Loucy (cell line): ENCODE measurements around the gene FBXO31.

ENCODE experiments used
- H2AFZ ChIP-seq: fragments of 200-600 bp; sonication (generic); 2 replicates; pipeline ENCODE4 v1.6.0; 2016; ENCODE audit warnings: antibody characterized with exemption, mild to moderate bottlenecking, low read length, moderate library complexity
- H3F3A ChIP-seq: fragments of 200-600 bp; 2 replicates; pipeline ENCODE4 v1.6.0; 2016; ENCODE audit warnings: antibody characterized with exemption, low read depth, mild to moderate bottlenecking
- H3K27me3 ChIP-seq: fragments of 200-600 bp; sonication (generic); 2 replicates; pipeline ENCODE4 v1.6.1; 2014; ENCODE audit warnings: low read length, mild to moderate bottlenecking; ENCODE audit not compliant: insufficient read depth, poor library complexity, severe bottlenecking
- H3K36me3 ChIP-seq: fragments of 200-600 bp; sonication (generic); 2 replicates; pipeline ENCODE4 v1.6.1; 2016; ENCODE audit warnings: low read length; ENCODE audit not compliant: insufficient read depth
- H3K4me1 ChIP-seq: fragments of 200-600 bp; sonication (generic); 2 replicates; pipeline ENCODE4 v1.5.1; 2014; ENCODE audit warnings: low read length, mild to moderate bottlenecking; ENCODE audit not compliant: insufficient read depth, poor library complexity, severe bottlenecking
- H3K4me2 ChIP-seq: fragments of 200-600 bp; sonication (generic); 2 replicates; pipeline ENCODE4 v1.6.0; 2014; ENCODE audit warnings: antibody characterized with exemption, low read length, low read depth, mild to moderate bottlenecking; ENCODE audit not compliant: poor library complexity, severe bottlenecking
- H3K4me3 ChIP-seq: fragments of 200-600 bp; sonication (generic); 2 replicates; pipeline ENCODE4 v1.5.1; 2014; ENCODE audit warnings: low read length, mild to moderate bottlenecking, mixed read lengths; ENCODE audit not compliant: poor library complexity, severe bottlenecking
- H3K79me2 ChIP-seq: fragments of 200-600 bp; sonication (generic); 2 replicates; pipeline ENCODE4 v1.6.1; 2014; ENCODE audit warnings: low read length; ENCODE audit not compliant: insufficient read depth
- H3K9ac ChIP-seq: fragments of 200-600 bp; sonication (generic); 2 replicates; pipeline ENCODE4 v1.6.0; 2014; ENCODE audit warnings: mild to moderate bottlenecking, low read depth, low read length, moderate library complexity; ENCODE audit not compliant: poor library complexity, severe bottlenecking
- H3K9me2 ChIP-seq: fragments of 200-600 bp; sonication (generic); replicated peaks from 2 replicates; pipeline ENCODE4 v1.6.1; 2016; ENCODE audit warnings: low read depth, low read length, mixed read lengths
- H3K9me3 ChIP-seq: fragments of 200-600 bp; sonication (generic); 2 replicates; pipeline ENCODE4 v1.6.1; 2014; ENCODE audit warnings: mild to moderate bottlenecking, antibody characterized with exemption, low read length, low read depth; ENCODE audit not compliant: insufficient read depth
- H4K20me1 ChIP-seq: fragments of 200-600 bp; sonication (generic); 2 replicates; pipeline ENCODE4 v1.6.0; 2014; ENCODE audit warnings: antibody characterized with exemption, low read length, mild to moderate bottlenecking; ENCODE audit not compliant: insufficient read depth, poor library complexity, severe bottlenecking
- EZH2phosphoT487 ChIP-seq: fragments of 200-600 bp; IDR thresholded peaks from 2 replicates; pipeline ENCODE4 v1.6.1; 2018; ENCODE audit warnings: antibody characterized with exemption, mild to moderate bottlenecking, moderate library complexity, borderline replicate concordance
- TF ChIP-seq, protein P1 (sequence below): fragments of 200-600 bp; sonication (generic); conservative IDR thresholded peaks from 2 replicates; pipeline ENCODE4 v1.5.1; 2014; ENCODE audit warnings: mild to moderate bottlenecking, antibody characterized with exemption, low read length

FBXO31 gene

GRCh38 chr16:87374313-87374712, 9.3 kb downstream of the FBXO31 start:
- no peaks in the 10 kb centered on the region for H3F3A ChIP-seq
- peaks cover 6% of the 10 kb centered on the region for H3K4me1 ChIP-seq
- H3K9me3 ChIP-seq = no peaks in the 10 kb centered on the region
- TF ChIP-seq EZH2phosphoT487 = no peak
- TF ChIP-seq, protein P1, sequence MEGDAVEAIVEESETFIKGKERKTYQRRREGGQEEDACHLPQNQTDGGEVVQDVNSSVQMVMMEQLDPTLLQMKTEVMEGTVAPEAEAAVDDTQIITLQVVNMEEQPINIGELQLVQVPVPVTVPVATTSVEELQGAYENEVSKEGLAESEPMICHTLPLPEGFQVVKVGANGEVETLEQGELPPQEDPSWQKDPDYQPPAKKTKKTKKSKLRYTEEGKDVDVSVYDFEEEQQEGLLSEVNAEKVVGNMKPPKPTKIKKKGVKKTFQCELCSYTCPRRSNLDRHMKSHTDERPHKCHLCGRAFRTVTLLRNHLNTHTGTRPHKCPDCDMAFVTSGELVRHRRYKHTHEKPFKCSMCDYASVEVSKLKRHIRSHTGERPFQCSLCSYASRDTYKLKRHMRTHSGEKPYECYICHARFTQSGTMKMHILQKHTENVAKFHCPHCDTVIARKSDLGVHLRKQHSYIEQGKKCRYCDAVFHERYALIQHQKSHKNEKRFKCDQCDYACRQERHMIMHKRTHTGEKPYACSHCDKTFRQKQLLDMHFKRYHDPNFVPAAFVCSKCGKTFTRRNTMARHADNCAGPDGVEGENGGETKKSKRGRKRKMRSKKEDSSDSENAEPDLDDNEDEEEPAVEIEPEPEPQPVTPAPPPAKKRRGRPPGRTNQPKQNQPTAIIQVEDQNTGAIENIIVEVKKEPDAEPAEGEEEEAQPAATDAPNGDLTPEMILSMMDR = no peak
- H3K4me2 ChIP-seq = no peak overlapping the region
- no peak overlapping the region for H3K9ac ChIP-seq
- H2AFZ ChIP-seq = no peak overlapping the region
- peaks cover 70% of the 10 kb centered on the region for H3K79me2 ChIP-seq
- H4K20me1 ChIP-seq = peaks cover 5% of the 10 kb centered on the region
- no peaks in the 10 kb centered on the region for H3K36me3 ChIP-seq
- no peak overlapping the region for H3K4me3 ChIP-seq
- no peaks in the 10 kb centered on the region for H3K27me3 ChIP-seq
- no peaks in the 10 kb centered on the region for H3K9me2 ChIP-seq

DNA sequence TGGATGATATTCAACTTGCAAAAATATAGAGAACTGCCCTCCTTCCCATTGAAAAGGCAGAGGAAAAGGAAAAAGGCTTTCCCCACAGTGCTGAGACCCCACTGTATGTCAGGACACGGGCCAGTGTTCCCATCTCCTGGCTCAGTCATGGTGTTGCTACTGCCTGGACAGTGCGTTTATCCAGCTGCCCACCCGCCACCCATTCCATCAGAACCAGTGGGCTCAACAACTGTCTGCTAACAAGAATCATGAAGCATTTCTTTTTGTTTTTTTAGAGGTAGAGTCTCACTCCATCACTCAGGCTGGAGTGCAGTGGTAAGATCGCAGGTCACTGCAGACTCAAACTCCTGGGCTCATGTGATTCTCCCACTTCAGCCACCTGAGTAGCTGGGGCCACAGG, 11.3 kb downstream of the FBXO31 start:
- no peak overlapping the region for H3K4me3 ChIP-seq
- peaks cover 14% of the 10 kb centered on the region for H3K4me1 ChIP-seq
- no peak overlapping the region for H3K4me2 ChIP-seq
- H3K36me3 ChIP-seq = no peaks in the 10 kb centered on the region
- peaks cover 69% of the 10 kb centered on the region for H3K79me2 ChIP-seq
- TF ChIP-seq, protein P1 = no peak
- TF ChIP-seq EZH2phosphoT487 = no peak
- no peaks in the 10 kb centered on the region for H3K27me3 ChIP-seq
- H3F3A ChIP-seq = no peaks in the 10 kb centered on the region
- H2AFZ ChIP-seq = no peak overlapping the region
- H3K9me2 ChIP-seq = no peaks in the 10 kb centered on the region
- H3K9ac ChIP-seq = no peak overlapping the region
- H3K9me3 ChIP-seq = no peaks in the 10 kb centered on the region
- peaks cover 5% of the 10 kb centered on the region for H4K20me1 ChIP-seq

DNA sequence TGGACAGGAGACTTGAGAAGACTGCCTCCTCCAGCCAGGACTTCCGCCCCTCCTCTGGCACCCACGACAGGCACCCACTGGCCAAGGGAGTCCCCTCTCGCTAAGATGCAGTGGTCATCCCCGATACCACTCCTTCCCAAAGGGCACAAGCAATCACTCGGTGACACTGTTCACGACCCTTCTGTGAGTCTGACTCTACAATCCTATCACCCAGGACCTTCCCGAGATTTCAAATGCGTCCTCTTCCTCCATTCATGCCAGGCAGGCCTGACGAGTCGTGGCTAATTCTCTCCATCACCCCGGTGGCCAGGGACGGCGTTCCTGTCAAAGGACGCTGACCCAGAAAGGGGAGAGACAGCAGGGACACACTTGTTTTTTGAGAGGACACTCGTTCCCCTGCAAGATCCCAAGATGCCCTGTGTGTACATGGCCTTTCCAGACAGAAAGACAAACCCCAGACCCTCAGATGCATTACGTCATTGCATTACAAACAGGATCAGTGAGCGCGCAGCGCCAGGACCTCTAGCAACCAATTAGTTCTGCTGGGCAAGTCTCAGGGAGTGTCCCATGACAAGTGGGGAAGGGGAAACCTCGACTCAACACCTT, 12.2 kb downstream of the FBXO31 start:
- Histone ChIP-seq H3K4me3 (no peak overlapping the region), H3K79me2 (peaks cover 60% of the 10 kb centered on the region), H2AFZ (no peak overlapping the region), H3K4me2 (no peak overlapping the region), H3K9me3 (no peaks in the 10 kb centered on the region), H3K36me3 (no peaks in the 10 kb centered on the region), H3K9ac (no peak overlapping the region), H3K27me3 (no peaks in the 10 kb centered on the region), H3K9me2 (no peaks in the 10 kb centered on the region), H3K4me1 (peaks cover 17% of the 10 kb centered on the region), H3F3A (no peaks in the 10 kb centered on the region), H4K20me1 (peaks cover 5% of the 10 kb centered on the region)
- TF ChIP-seq EZH2phosphoT487 = no peak
- TF ChIP-seq, protein P1 = no peak
